Measurements from ENCODE around the gene SCP2.

SCP2 gene

DNA sequence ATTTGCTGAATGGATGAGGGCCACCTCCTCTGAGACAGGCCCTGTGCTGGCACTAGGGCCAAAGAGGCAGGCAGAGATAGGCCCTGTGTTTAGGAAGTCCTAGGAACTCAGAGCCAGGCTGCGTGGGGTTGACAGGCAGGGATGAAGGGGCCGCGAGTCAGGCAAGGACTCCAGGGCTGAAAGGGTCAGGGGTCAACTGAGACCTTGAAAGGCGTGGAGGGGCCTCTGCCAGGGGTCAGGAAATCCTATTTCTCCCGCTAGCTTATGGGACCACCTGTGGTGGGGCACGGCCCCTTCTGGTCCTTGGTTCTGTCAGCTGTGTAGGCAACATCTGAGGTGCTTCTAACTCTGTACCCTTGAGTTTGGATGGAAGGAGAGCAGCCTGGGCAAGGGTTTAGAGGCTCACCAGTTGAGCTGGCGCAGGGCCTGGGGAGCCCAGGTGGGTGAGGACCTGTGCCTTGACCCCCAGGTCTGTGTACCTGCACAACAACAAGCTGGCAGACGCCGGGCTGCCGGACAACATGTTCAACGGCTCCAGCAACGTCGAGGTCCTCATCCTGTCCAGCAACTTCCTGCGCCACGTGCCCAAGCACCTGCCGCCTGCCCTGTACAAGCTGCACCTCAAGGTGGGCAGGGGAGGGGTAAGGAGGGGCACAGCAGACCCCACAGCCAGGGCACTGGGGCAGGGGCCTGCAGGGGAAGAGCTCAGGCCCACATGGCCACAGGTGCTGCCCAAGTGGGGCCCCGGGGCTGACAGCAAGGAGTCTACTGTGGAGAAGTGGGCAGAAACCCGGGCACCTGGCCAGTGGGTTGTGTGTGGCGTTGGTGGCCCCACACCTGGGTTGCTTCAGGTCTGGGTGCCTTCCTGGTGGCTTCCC, 149.9 kb downstream of the SCP2 start:
- TF ChIP-seq ELF4 (IDR thresholded peaks at IDR 0.05) (no peak), SUZ12 (IDR thresholded peaks at IDR 0.05) (no peak), FOXK2 (IDR thresholded peaks at IDR 0.05) (no peak), LEF1 (IDR thresholded peaks at IDR 0.05; ENCODE audit: borderline replicate concordance) (no peak), FOXM1 (IDR thresholded peaks at IDR 0.05; ENCODE audit: borderline replicate concordance) (no peak), ARNT (IDR thresholded peaks at IDR 0.05) (no peak), HDGF (IDR thresholded peaks at IDR 0.05; ENCODE audit: borderline replicate concordance) (no peak), TARDBP (IDR thresholded peaks at IDR 0.05) (no peak), SP1 (IDR thresholded peaks at IDR 0.05) (no peak), L3MBTL2 (conservative IDR thresholded peaks at IDR 0.05) (no peak), NFRKB (IDR thresholded peaks at IDR 0.05) (no peak), FOXA1 (IDR thresholded peaks at IDR 0.05) (no peak)
- TF ChIP-seq, protein P1, sequence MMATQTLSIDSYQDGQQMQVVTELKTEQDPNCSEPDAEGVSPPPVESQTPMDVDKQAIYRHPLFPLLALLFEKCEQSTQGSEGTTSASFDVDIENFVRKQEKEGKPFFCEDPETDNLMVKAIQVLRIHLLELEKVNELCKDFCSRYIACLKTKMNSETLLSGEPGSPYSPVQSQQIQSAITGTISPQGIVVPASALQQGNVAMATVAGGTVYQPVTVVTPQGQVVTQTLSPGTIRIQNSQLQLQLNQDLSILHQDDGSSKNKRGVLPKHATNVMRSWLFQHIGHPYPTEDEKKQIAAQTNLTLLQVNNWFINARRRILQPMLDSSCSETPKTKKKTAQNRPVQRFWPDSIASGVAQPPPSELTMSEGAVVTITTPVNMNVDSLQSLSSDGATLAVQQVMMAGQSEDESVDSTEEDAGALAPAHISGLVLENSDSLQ (IDR thresholded peaks at IDR 0.05), result no peak
- ChIA-PET POLR2A (interaction anchor here (1.5 kb wide), 1 partner anchor 119 kb away, joined by 3 read pairs; the partner anchor contains the start of gene CPT2), CTCF (no interaction called here)
- DNase-seq (ENCODE audit: extremely low spot score), result no peak

DNA sequence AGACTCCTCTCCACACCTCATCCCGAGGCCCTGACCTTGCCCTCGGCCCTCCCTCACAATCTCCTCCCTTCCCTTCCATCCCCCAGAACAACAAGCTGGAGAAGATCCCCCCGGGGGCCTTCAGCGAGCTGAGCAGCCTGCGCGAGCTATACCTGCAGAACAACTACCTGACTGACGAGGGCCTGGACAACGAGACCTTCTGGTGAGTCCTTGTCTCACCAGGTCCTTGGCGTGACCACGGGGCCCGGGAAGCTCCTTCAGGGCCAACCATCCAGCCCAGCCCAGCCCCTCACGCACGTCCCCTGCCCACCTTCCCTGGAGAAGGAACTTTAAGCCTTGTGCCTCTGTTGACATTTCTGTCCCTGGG, 150.5 kb downstream of the SCP2 start:
- TF ChIP-seq, protein P1 (IDR thresholded peaks at IDR 0.05), result no peak
- no peak for TF ChIP-seq FOXK2 (IDR thresholded peaks at IDR 0.05)
- TF ChIP-seq BHLHE40 (IDR thresholded peaks at IDR 0.05; ENCODE audit: borderline replicate concordance), result no peak
- no peak for DNase-seq (ENCODE audit: extremely low spot score)
- ChIA-PET CTCF (no interaction called here), POLR2A (no interaction called here)

DNA sequence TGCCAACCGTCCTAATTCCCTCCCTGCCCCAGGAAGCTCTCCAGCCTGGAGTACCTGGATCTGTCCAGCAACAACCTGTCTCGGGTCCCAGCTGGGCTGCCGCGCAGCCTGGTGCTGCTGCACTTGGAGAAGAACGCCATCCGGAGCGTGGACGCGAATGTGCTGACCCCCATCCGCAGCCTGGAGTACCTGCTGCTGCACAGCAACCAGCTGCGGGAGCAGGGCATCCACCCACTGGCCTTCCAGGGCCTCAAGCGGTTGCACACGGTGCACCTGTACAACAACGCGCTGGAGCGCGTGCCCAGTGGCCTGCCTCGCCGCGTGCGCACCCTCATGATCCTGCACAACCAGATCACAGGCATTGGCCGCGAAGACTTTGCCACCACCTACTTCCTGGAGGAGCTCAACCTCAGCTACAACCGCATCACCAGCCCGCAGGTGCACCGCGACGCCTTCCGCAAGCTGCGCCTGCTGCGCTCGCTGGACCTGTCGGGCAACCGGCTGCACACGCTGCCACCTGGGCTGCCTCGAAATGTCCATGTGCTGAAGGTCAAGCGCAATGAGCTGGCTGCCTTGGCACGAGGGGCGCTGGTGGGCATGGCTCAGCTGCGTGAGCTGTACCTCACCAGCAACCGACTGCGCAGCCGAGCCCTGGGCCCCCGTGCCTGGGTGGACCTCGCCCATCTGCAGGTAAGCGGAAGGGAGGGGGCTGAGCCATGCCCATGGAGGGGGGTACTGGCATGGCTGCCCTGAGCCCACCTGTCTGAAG, 151.4 kb downstream of the SCP2 start:
- ChIA-PET CTCF (no interaction called here), POLR2A (no interaction called here)
- no peak for DNase-seq (ENCODE audit: extremely low spot score)
- TF ChIP-seq SUZ12 (IDR thresholded peaks at IDR 0.05) (no peak), LEF1 (IDR thresholded peaks at IDR 0.05; ENCODE audit: borderline replicate concordance) (no peak), NFRKB (IDR thresholded peaks at IDR 0.05) (no peak), L3MBTL2 (conservative IDR thresholded peaks at IDR 0.05) (no peak), ARNT (IDR thresholded peaks at IDR 0.05) (no peak), BHLHE40 (IDR thresholded peaks at IDR 0.05; ENCODE audit: borderline replicate concordance) (no peak), FOXA1 (IDR thresholded peaks at IDR 0.05) (no peak), FOXM1 (IDR thresholded peaks at IDR 0.05; ENCODE audit: borderline replicate concordance) (no peak), CTBP1 (IDR thresholded peaks at IDR 0.05; ENCODE audit: borderline replicate concordance) (no peak), TARDBP (IDR thresholded peaks at IDR 0.05) (no peak), ZNF384 (IDR thresholded peaks at IDR 0.05) (no peak), ELF4 (IDR thresholded peaks at IDR 0.05) (no peak), FOXK2 (IDR thresholded peaks at IDR 0.05) (no peak)

DNA sequence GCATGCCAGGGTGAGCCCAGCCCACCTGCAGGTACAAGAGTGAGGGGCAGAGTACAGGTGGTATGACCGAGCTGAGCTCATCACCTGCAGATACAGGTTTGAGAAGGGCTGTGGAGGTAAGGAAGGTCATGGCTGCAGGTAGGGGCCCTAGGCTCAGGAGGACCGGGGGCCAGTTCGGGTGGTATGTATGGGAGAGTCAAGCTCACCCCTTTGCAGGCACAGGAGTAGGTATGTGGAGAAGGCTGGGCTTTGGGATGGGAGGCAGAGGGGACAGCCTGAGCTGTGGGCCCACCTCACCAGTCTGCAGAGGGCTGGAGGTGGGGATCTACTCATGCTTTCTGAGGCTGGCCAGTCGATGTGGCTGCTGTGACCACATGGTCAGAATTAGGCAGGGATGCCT, 152.2 kb downstream of the SCP2 start:
- no peak for DNase-seq (ENCODE audit: extremely low spot score)
- no peak for TF ChIP-seq FOXM1 (IDR thresholded peaks at IDR 0.05; ENCODE audit: borderline replicate concordance)
- TF ChIP-seq FOXK2 (IDR thresholded peaks at IDR 0.05), result no peak
- no peak for TF ChIP-seq ELF4 (IDR thresholded peaks at IDR 0.05)
- ChIA-PET CTCF (no interaction called here), POLR2A (no interaction called here)

DNA sequence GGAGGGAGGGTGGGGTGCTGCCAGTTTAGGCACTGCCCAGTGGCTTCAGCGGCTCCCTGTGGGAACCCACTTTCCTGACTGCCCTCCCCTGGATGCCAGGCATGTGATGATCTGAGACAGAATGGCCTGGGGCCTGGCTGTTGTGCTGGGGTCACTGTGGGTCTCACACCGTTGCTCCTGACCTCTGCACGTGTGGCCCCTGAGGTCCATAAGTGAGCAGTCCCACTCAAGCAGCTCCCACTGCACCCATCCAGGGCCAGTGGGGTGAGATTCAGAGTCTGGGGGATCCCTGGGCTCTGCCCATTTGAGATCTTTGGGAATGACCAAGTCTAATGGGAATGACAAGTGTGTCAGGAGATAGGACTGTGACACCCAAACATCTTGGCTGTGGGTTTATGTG, 153.0 kb downstream of the SCP2 start:
- ChIA-PET CTCF (no interaction called here), POLR2A (no interaction called here)
- DNase-seq (ENCODE audit: extremely low spot score), result no peak
- TF ChIP-seq FOXA1 (IDR thresholded peaks at IDR 0.05), result no peak
- no peak for TF ChIP-seq FOXM1 (IDR thresholded peaks at IDR 0.05; ENCODE audit: borderline replicate concordance)
- no peak for TF ChIP-seq CTBP1 (IDR thresholded peaks at IDR 0.05; ENCODE audit: borderline replicate concordance)
- TF ChIP-seq TARDBP (IDR thresholded peaks at IDR 0.05), result no peak
- no peak for TF ChIP-seq LEF1 (IDR thresholded peaks at IDR 0.05; ENCODE audit: borderline replicate concordance)
- no peak for TF ChIP-seq L3MBTL2 (conservative IDR thresholded peaks at IDR 0.05)
- TF ChIP-seq, protein P1 (IDR thresholded peaks at IDR 0.05), result no peak
- TF ChIP-seq HDGF (IDR thresholded peaks at IDR 0.05; ENCODE audit: borderline replicate concordance), result no peak
- TF ChIP-seq BHLHE40 (IDR thresholded peaks at IDR 0.05; ENCODE audit: borderline replicate concordance), result no peak
- TF ChIP-seq ZNF384 (IDR thresholded peaks at IDR 0.05), result no peak
- no peak for TF ChIP-seq FOXK2 (IDR thresholded peaks at IDR 0.05)
- no peak for TF ChIP-seq ELF4 (IDR thresholded peaks at IDR 0.05)
- no peak for TF ChIP-seq SUZ12 (IDR thresholded peaks at IDR 0.05)

DNA sequence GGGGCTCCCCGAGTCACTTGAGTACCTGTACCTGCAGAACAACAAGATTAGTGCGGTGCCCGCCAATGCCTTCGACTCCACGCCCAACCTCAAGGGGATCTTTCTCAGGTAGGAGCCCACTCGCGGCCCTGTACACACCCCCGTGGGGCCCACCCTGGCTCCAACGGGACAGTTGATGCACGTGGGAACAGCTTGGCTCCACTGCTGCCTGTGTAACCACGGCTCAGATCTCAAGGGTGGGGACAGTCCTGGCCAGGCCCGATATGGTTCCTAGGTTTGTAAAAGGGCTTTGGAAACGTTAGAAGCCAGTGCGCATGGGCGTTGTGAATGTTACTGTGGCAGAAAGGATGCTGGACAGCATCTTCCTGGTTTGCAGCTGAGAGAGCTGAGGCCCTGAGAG, 153.7 kb downstream of the SCP2 start:
- DNase-seq (ENCODE audit: extremely low spot score), result no peak
- POLR2A ChIA-PET, result no interaction called here
- TF ChIP-seq L3MBTL2 (conservative IDR thresholded peaks at IDR 0.05) (no peak), ELF4 (IDR thresholded peaks at IDR 0.05) (no peak), FOXM1 (IDR thresholded peaks at IDR 0.05; ENCODE audit: borderline replicate concordance) (no peak), ZNF384 (IDR thresholded peaks at IDR 0.05) (no peak), BHLHE40 (IDR thresholded peaks at IDR 0.05; ENCODE audit: borderline replicate concordance) (no peak), FOXK2 (IDR thresholded peaks at IDR 0.05) (no peak), LEF1 (IDR thresholded peaks at IDR 0.05; ENCODE audit: borderline replicate concordance) (no peak), NFRKB (IDR thresholded peaks at IDR 0.05) (no peak), FOXA1 (IDR thresholded peaks at IDR 0.05) (no peak), CTBP1 (IDR thresholded peaks at IDR 0.05; ENCODE audit: borderline replicate concordance) (no peak), ARNT (IDR thresholded peaks at IDR 0.05) (no peak), SP1 (IDR thresholded peaks at IDR 0.05) (no peak), HDGF (IDR thresholded peaks at IDR 0.05; ENCODE audit: borderline replicate concordance) (no peak), SUZ12 (IDR thresholded peaks at IDR 0.05) (no peak), TARDBP (IDR thresholded peaks at IDR 0.05) (no peak)
- TF ChIP-seq, protein P1 (IDR thresholded peaks at IDR 0.05), result no peak
- CTCF ChIA-PET, result no interaction called here

Data from HEK293T (cell line).